SK-N-MC (cell line): ENCODE measurements around the gene ZNF331.

Source experiments
- EZH2 ChIP-seq: fragments of 200-600 bp; sonication (generic); IDR thresholded peaks from one replicate; pipeline ENCODE4 v1.6.1; 2017; ENCODE audit warnings: antibody characterized with exemption
- FOXP2 ChIP-seq: optimal IDR thresholded peaks from 2 replicates; pipeline ENCODE3; 2011; ENCODE audit warnings: mild to moderate bottlenecking, moderate library complexity; ENCODE audit not compliant: insufficient read depth; ENCODE audit errors: extremely low read length, control extremely low read depth
- POLR2AphosphoS5 ChIP-seq: IDR thresholded peaks from 2 replicates; pipeline ENCODE4 v1.6.1; 2012; ENCODE audit warnings: mild to moderate bottlenecking, low read depth, low read length, borderline replicate concordance

DNA sequence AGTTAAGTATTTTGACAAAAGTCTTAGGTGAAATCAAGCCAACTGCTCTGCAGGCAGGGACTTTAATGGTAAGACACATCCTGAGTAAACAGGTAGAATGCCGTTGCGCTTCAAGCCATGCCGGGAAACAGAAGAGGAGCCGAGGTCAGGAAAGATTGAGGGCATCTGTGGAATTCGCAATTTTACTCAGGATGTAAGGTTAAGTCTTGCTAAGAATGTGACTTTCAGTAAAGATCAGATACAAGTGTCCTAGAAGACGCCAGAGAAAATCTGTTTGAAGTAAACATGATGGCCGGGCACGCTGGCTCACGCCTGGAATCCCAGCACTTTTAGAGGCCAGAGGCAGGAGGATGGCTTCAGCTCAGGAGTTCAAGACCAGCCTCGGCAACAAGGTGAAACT lies 60.4 kb downstream of the ZNF331 start:
- TF ChIP-seq EZH2 (no peak), POLR2AphosphoS5 (no peak), FOXP2 (no peak)
